Activated T-cell treated with anti-CD3 and anti-CD28 coated beads for 48 hours (primary cell): ENCODE results near the gene MAPRE2.
"Not testable (repeated sequence)": the region's sequence is repeated elsewhere in the genome, so short reads cannot be mapped to it uniquely, and the experiment has no call there.

Experiments
- DNase-seq: peaks from one replicate; pipeline ENCODE4 v3.0.0-alpha.2; 2020; ENCODE audit warnings: low read depth

The MAPRE2 gene

GRCh38 chr18:35123811-35124210 is 82.6 kb downstream of the MAPRE2 start:
- no peak for DNase-seq

- DNase-seq, result no peak
These were observed 86.0 kb downstream of the MAPRE2 start for GRCh38 chr18:35127201-35127600.

- no peak for DNase-seq
These were observed 87.5 kb downstream of the MAPRE2 start for GRCh38 chr18:35128675-35129074.

GRCh38 chr18:35130236-35130635 is 89.0 kb downstream of the MAPRE2 start:
- no peak for DNase-seq

- DNase-seq, result no peak
These were observed 90.3 kb downstream of the MAPRE2 start for GRCh38 chr18:35131387-35132020.

GRCh38 chr18:35132021-35132902 is 91.0 kb downstream of the MAPRE2 start:
- DNase-seq, result no peak

GRCh38 chr18:35134190-35134730 is 93.0 kb downstream of the MAPRE2 start:
- DNase-seq, result no peak

- DNase-seq, result no peak
These were observed 93.7 kb downstream of the MAPRE2 start for GRCh38 chr18:35134791-35135531.

- no peak for DNase-seq
These were observed 95.0 kb downstream of the MAPRE2 start for GRCh38 chr18:35136248-35136647.

- no peak for DNase-seq
These were observed 95.7 kb downstream of the MAPRE2 start for GRCh38 chr18:35136885-35137284.

- DNase-seq, result no peak
These were observed 96.4 kb downstream of the MAPRE2 start for GRCh38 chr18:35137632-35138031.

GRCh38 chr18:35138773-35139172 is 97.6 kb downstream of the MAPRE2 start:
- DNase-seq, result no peak

GRCh38 chr18:35139517-35139916 is 98.3 kb downstream of the MAPRE2 start:
- no peak for DNase-seq

- DNase-seq, result no peak
These were observed 99.9 kb downstream of the MAPRE2 start for GRCh38 chr18:35141077-35141476.

GRCh38 chr18:35141567-35142274 is 100.5 kb downstream of the MAPRE2 start:
- no peak for DNase-seq

GRCh38 chr18:35142275-35142615 is 101.0 kb downstream of the MAPRE2 start:
- no peak for DNase-seq

GRCh38 chr18:35143622-35144596 is 102.7 kb downstream of the MAPRE2 start:
- no peak for DNase-seq

GRCh38 chr18:35144698-35145097 is 103.5 kb downstream of the MAPRE2 start:
- no peak for DNase-seq

GRCh38 chr18:35150195-35150594 is 109.0 kb downstream of the MAPRE2 start:
- DNase-seq, result not testable (repeated sequence)

GRCh38 chr18:35153609-35154272 is 112.5 kb downstream of the MAPRE2 start:
- no peak for DNase-seq
